ENCODE measurements around the gene MRGPRX2.

The MRGPRX2 gene

GRCh38 chr11:19025481-19026406 lies 34.8 kb downstream of the MRGPRX2 start:
- H3K79me2 ChIP-seq: no peaks in the 10 kb centered on the region
- no peak overlapping the region for H3K4me2 ChIP-seq (ENCODE audit: low read length)
- no peak overlapping the region for H3K27ac ChIP-seq
- no peaks in the 10 kb centered on the region for H3K4me1 ChIP-seq
- H2AFZ ChIP-seq: no peak overlapping the region
- H3K36me3 ChIP-seq (ENCODE audit: control insufficient read depth, insufficient read depth, low read length): no peaks in the 10 kb centered on the region
- no peak overlapping the region for H3K4me3 ChIP-seq (ENCODE audit: low read depth, low read length)
- no peak overlapping the region for H3K9ac ChIP-seq
- TF ChIP-seq CTCF (IDR thresholded peaks at IDR 0.05): no peak
- H3K9me3 ChIP-seq (ENCODE audit: control insufficient read depth, low read length): no peaks in the 10 kb centered on the region
- H3K27me3 ChIP-seq (ENCODE audit: control insufficient read depth, insufficient read depth, low read length): no peaks in the 10 kb centered on the region

- H3K36me3 ChIP-seq (ENCODE audit: control insufficient read depth, insufficient read depth, low read length): no peaks in the 10 kb centered on the region
- no peak overlapping the region for H3K4me3 ChIP-seq (ENCODE audit: low read depth, low read length)
- H3K9ac ChIP-seq: no peak overlapping the region
- H3K9me3 ChIP-seq (ENCODE audit: control insufficient read depth, low read length): no peaks in the 10 kb centered on the region
- no peaks in the 10 kb centered on the region for H3K4me1 ChIP-seq
- no peaks in the 10 kb centered on the region for H3K27me3 ChIP-seq (ENCODE audit: control insufficient read depth, insufficient read depth, low read length)
- no peak overlapping the region for H3K4me2 ChIP-seq (ENCODE audit: low read length)
- H2AFZ ChIP-seq: no peak overlapping the region
- H3K27ac ChIP-seq: no peak overlapping the region
- no peak for TF ChIP-seq CTCF (IDR thresholded peaks at IDR 0.05)
- H3K79me2 ChIP-seq: no peaks in the 10 kb centered on the region
These were observed 39.7 kb downstream of the MRGPRX2 start for GRCh38 chr11:19020831-19021230.

- no peaks in the 10 kb centered on the region for H3K36me3 ChIP-seq (ENCODE audit: control insufficient read depth, insufficient read depth, low read length)
- no peak for TF ChIP-seq CTCF (IDR thresholded peaks at IDR 0.05)
- H3K4me2 ChIP-seq (ENCODE audit: low read length): no peak overlapping the region
- H3K79me2 ChIP-seq: no peaks in the 10 kb centered on the region
- H2AFZ ChIP-seq: no peak overlapping the region
- H3K9me3 ChIP-seq (ENCODE audit: control insufficient read depth, low read length): no peaks in the 10 kb centered on the region
- H3K9ac ChIP-seq: no peak overlapping the region
- H3K27me3 ChIP-seq (ENCODE audit: control insufficient read depth, insufficient read depth, low read length): no peaks in the 10 kb centered on the region
- H3K4me3 ChIP-seq (ENCODE audit: low read depth, low read length): no peak overlapping the region
- H3K27ac ChIP-seq: no peak overlapping the region
- H3K4me1 ChIP-seq: no peaks in the 10 kb centered on the region
These were observed 41.6 kb downstream of the MRGPRX2 start for GRCh38 chr11:19018901-19019300.

- Histone ChIP-seq H3K36me3 (ENCODE audit: control insufficient read depth, insufficient read depth, low read length) (no peaks in the 10 kb centered on the region), H2AFZ (no peak overlapping the region), H3K4me2 (ENCODE audit: low read length) (no peak overlapping the region), H3K9me3 (ENCODE audit: control insufficient read depth, low read length) (no peaks in the 10 kb centered on the region), H3K4me3 (ENCODE audit: low read depth, low read length) (no peak overlapping the region), H3K9ac (no peak overlapping the region), H3K79me2 (no peaks in the 10 kb centered on the region), H3K27ac (no peak overlapping the region), H3K27me3 (ENCODE audit: control insufficient read depth, insufficient read depth, low read length) (no peaks in the 10 kb centered on the region), H3K4me1 (no peaks in the 10 kb centered on the region)
- no peak for TF ChIP-seq CTCF (IDR thresholded peaks at IDR 0.05)
These were observed 47.2 kb downstream of the MRGPRX2 start for GRCh38 chr11:19013181-19013857.
